ENCODE measurements around the gene ALCAM.

ALCAM gene

DNA sequence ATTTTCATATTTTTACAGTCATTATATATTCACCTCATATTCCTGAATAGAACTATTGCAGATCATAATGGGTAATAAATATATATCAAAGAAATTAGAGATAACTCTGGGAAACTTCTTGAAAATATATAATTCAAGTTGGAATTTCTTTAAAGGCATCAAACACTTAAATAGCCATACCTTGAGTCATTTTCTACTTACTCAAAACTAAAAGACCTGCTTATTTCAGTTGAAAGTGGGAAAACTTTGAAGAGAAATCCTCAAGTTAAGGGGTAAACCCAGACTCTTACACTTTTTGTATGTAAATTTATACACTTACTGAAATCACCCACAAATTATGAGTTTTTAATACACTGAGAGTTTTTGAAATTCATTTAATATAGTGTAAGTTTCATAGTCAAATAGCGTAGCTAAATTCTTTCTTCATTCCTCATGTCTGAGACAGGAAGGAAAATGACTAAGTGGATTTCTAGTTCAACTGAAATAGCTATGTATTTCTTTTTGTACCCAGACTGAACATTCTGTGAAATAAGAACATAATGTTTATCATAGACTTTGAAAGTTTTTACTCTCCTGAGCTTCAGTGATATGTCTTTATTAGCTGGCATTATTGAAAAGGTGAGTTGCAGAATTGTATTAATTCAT is 4.6 kb upstream of the ALCAM start:
- no peak overlapping the region for H3K27ac ChIP-seq (ENCODE audit: low read depth, low read length)
- no peak overlapping the region for H3K4me3 ChIP-seq (ENCODE audit: low read length)
- no peaks in the 10 kb centered on the region for H3K4me1 ChIP-seq (ENCODE audit: control insufficient read depth, insufficient read depth, low read length)
- no peak overlapping the region for H3K9ac ChIP-seq (ENCODE audit: low read length)
- no peaks in the 10 kb centered on the region for H3K36me3 ChIP-seq (ENCODE audit: control insufficient read depth, insufficient read depth, low read length)
- H3K27me3 ChIP-seq (ENCODE audit: control insufficient read depth, insufficient read depth, low read length) = no peaks in the 10 kb centered on the region

DNA sequence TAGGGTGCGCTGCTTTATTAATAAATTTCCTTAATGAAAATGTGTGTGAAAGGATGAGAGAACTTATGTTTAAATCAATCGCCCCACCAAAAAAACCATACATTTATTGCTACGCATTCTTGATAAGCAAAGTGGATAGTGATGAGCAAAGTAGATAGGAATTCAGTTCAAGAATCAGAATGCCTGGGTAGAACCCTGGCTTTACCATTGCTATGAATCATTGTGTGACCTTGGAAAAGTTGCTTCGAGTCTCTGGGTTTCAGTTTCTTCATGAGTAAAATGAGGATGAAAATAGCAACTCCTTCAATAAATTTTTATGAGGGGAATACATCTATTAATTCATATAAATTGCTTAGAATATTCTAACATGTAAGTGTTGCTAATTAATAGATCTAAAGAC is 2.6 kb upstream of the ALCAM start:
- H3K4me1 ChIP-seq (ENCODE audit: control insufficient read depth, insufficient read depth, low read length) = no peaks in the 10 kb centered on the region
- no peak overlapping the region for H3K4me3 ChIP-seq (ENCODE audit: low read length)
- no peak overlapping the region for H3K9ac ChIP-seq (ENCODE audit: low read length)
- no peaks in the 10 kb centered on the region for H3K27me3 ChIP-seq (ENCODE audit: control insufficient read depth, insufficient read depth, low read length)
- no peaks in the 10 kb centered on the region for H3K36me3 ChIP-seq (ENCODE audit: control insufficient read depth, insufficient read depth, low read length)
- H3K27ac ChIP-seq (ENCODE audit: low read depth, low read length) = no peak overlapping the region

DNA sequence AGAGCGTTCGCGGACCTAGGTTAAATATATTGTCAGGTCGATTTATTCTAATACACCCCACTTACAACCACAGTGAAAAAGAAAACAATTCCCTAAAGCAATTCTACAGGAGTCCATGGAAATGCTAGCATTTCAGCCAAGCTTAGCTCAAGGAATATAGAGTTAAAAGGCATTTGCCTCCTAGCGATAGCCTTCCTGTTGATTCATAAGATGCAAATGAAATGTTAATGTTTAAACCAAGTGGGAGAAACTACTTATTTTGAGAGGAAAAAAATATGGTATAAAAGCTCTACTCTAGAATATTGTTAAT is 1.7 kb upstream of the ALCAM start:
- Histone ChIP-seq H3K4me3 (ENCODE audit: low read length) (no peak overlapping the region), H3K36me3 (ENCODE audit: control insufficient read depth, insufficient read depth, low read length) (no peaks in the 10 kb centered on the region), H3K4me1 (ENCODE audit: control insufficient read depth, insufficient read depth, low read length) (no peaks in the 10 kb centered on the region), H3K27ac (ENCODE audit: low read depth, low read length) (no peak overlapping the region), H3K27me3 (ENCODE audit: control insufficient read depth, insufficient read depth, low read length) (no peaks in the 10 kb centered on the region), H3K9ac (ENCODE audit: low read length) (no peak overlapping the region)

GRCh38 chr3:105365391-105366325 is 1.1 kb upstream of the ALCAM start:
- no peaks in the 10 kb centered on the region for H3K27me3 ChIP-seq (ENCODE audit: control insufficient read depth, insufficient read depth, low read length)
- H3K4me1 ChIP-seq (ENCODE audit: control insufficient read depth, insufficient read depth, low read length) = no peaks in the 10 kb centered on the region
- H3K4me3 ChIP-seq (ENCODE audit: low read length) = peak overlapping the region; percentile 82
- H3K36me3 ChIP-seq (ENCODE audit: control insufficient read depth, insufficient read depth, low read length) = no peaks in the 10 kb centered on the region
- H3K27ac ChIP-seq (ENCODE audit: low read depth, low read length) = no peak overlapping the region
- no peak overlapping the region for H3K9ac ChIP-seq (ENCODE audit: low read length)

DNA sequence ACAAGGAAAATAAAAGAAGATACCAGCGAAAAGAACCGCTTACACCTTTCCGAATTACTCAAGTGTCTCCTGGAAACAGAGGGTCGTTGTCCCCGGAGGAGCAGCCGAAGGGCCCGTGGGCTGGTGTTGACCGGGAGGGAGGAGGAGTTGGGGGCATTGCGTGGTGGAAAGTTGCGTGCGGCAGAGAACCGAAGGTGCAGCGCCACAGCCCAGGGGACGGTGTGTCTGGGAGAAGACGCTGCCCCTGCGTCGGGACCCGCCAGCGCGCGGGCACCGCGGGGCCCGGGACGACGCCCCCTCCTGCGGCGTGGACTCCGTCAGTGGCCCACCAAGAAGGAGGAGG is 325 bp downstream of the ALCAM start:
- peak overlapping the region; percentile 41 for H3K27ac ChIP-seq (ENCODE audit: low read depth, low read length)

GRCh38 chr3:105367406-105368213 is 901 bp downstream of the ALCAM start:
- Histone ChIP-seq H3K27me3 (ENCODE audit: control insufficient read depth, insufficient read depth, low read length) (no peaks in the 10 kb centered on the region), H3K4me3 (ENCODE audit: low read length) (peak overlapping the region; percentile 82), H3K9ac (ENCODE audit: low read length) (peak overlapping the region; percentile 74), H3K4me1 (ENCODE audit: control insufficient read depth, insufficient read depth, low read length) (no peaks in the 10 kb centered on the region), H3K36me3 (ENCODE audit: control insufficient read depth, insufficient read depth, low read length) (no peaks in the 10 kb centered on the region), H3K27ac (ENCODE audit: low read depth, low read length) (peak overlapping the region; percentile 41)

More for the DNA sequence above, 325 bp downstream of the ALCAM start:
- peak overlapping the region; percentile 82 for H3K4me3 ChIP-seq (ENCODE audit: low read length)
- no peaks in the 10 kb centered on the region for H3K4me1 ChIP-seq (ENCODE audit: control insufficient read depth, insufficient read depth, low read length)
- no peaks in the 10 kb centered on the region for H3K27me3 ChIP-seq (ENCODE audit: control insufficient read depth, insufficient read depth, low read length)
- peak overlapping the region; percentile 74 for H3K9ac ChIP-seq (ENCODE audit: low read length)
- no peaks in the 10 kb centered on the region for H3K36me3 ChIP-seq (ENCODE audit: control insufficient read depth, insufficient read depth, low read length)

- Histone ChIP-seq H3K4me3 (ENCODE audit: low read length) (peak overlapping the region; percentile 82), H3K4me1 (ENCODE audit: control insufficient read depth, insufficient read depth, low read length) (no peaks in the 10 kb centered on the region), H3K27ac (ENCODE audit: low read depth, low read length) (peak overlapping the region; percentile 56), H3K27me3 (ENCODE audit: control insufficient read depth, insufficient read depth, low read length) (no peaks in the 10 kb centered on the region), H3K9ac (ENCODE audit: low read length) (peak overlapping the region; percentile 77), H3K36me3 (ENCODE audit: control insufficient read depth, insufficient read depth, low read length) (no peaks in the 10 kb centered on the region)
These were observed 2.1 kb downstream of the ALCAM start for GRCh38 chr3:105368566-105369499.

DNA sequence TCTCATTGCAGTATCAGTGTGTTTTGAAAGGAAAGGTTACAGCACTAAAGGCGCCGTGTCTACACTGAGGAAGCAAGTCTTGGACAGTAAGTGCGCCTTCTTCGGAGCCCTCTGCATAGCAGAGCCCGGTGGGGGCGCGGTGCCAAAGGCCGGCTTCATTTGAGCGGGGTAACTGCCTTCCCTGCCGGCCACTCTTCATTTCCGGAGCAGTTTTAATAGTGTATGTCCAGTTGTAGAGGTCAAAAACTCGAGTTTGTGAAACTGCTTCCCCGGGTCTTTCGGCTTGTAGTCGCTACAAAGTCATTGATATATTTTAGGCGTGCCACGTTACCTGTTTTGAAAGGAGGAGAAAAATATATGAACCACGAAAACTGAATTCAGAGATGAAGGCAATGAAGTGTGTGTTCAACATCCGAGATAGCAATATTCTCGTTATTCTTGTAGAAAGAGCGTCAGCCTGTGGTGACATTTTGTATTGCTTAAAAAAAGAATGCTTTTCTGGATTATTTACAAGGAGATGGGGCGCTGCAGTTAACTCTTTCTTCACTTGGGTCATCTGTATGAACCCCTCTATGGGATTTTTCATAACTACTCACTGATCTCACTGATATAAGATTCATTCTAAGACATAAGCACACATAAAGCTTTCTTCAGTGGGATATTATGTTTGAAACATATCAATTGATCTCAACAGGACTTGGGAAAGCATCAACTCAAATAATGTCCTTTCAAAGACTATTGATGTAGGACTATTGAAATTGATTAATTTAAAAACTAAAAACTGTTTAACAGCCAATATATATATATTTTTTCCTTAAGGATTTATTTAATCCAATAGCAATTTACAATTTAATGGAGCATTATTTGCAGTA is 3.0 kb downstream of the ALCAM start:
- peak overlapping the region; percentile 56 for H3K27ac ChIP-seq (ENCODE audit: low read depth, low read length)

DNA sequence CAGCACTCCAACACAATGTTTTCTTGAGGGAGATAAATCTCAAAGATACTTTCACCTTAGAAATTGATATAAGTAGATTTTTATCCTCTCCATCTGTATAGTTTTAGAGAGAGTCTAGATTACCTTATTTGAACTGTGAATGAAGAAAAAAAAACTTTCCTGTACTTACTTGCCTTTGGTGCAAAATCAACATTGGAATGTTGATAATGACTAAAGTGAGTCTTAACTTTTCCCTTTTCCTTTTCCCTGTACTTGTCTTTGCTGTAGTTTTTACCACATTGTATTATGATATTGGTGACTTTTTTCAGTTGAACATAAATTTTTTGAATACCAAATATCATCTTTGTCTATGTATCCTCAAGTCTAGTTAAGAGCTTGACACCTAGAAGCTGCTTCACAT is 6.7 kb downstream of the ALCAM start:
- no peak overlapping the region for H3K27ac ChIP-seq (ENCODE audit: low read depth, low read length)
- H3K4me3 ChIP-seq (ENCODE audit: low read length) = no peak overlapping the region
- H3K36me3 ChIP-seq (ENCODE audit: control insufficient read depth, insufficient read depth, low read length) = no peaks in the 10 kb centered on the region
- no peaks in the 10 kb centered on the region for H3K4me1 ChIP-seq (ENCODE audit: control insufficient read depth, insufficient read depth, low read length)
- H3K27me3 ChIP-seq (ENCODE audit: control insufficient read depth, insufficient read depth, low read length) = no peaks in the 10 kb centered on the region
- H3K9ac ChIP-seq (ENCODE audit: low read length) = no peak overlapping the region

More for the DNA sequence above, 3.0 kb downstream of the ALCAM start:
- Histone ChIP-seq H3K36me3 (ENCODE audit: control insufficient read depth, insufficient read depth, low read length) (no peaks in the 10 kb centered on the region), H3K9ac (ENCODE audit: low read length) (peak overlapping the region; percentile 77), H3K4me1 (ENCODE audit: control insufficient read depth, insufficient read depth, low read length) (no peaks in the 10 kb centered on the region), H3K4me3 (ENCODE audit: low read length) (peak overlapping the region; percentile 82), H3K27me3 (ENCODE audit: control insufficient read depth, insufficient read depth, low read length) (no peaks in the 10 kb centered on the region)

- no peak overlapping the region for H3K9ac ChIP-seq (ENCODE audit: low read length)
- no peaks in the 10 kb centered on the region for H3K36me3 ChIP-seq (ENCODE audit: control insufficient read depth, insufficient read depth, low read length)
- H3K27me3 ChIP-seq (ENCODE audit: control insufficient read depth, insufficient read depth, low read length) = no peaks in the 10 kb centered on the region
- no peak overlapping the region for H3K27ac ChIP-seq (ENCODE audit: low read depth, low read length)
- no peak overlapping the region for H3K4me3 ChIP-seq (ENCODE audit: low read length)
- H3K4me1 ChIP-seq (ENCODE audit: control insufficient read depth, insufficient read depth, low read length) = no peaks in the 10 kb centered on the region
These were observed 9.2 kb downstream of the ALCAM start for GRCh38 chr3:105375750-105376511.
